Retinal pigment epithelial cell (primary cell): ENCODE measurements around the gene HIP1R.

ENCODE experiments used
- DNase-seq: peaks from one replicate; pipeline ENCODE4 v3.0.0-alpha.2; 2010; ENCODE audit warnings: low read depth
- H3K4me3 ChIP-seq: 2 replicates; pipeline ENCODE4 v1.5.1; 2011; ENCODE audit warnings: mild to moderate bottlenecking, low read length, control low read depth, moderate library complexity
- TF ChIP-seq, protein P1 (sequence below): conservative IDR thresholded peaks from 2 replicates; pipeline ENCODE4 v1.5.1; 2011; ENCODE audit warnings: low read depth, low read length, control low read depth, inconsistent platforms

Gene HIP1R

DNA sequence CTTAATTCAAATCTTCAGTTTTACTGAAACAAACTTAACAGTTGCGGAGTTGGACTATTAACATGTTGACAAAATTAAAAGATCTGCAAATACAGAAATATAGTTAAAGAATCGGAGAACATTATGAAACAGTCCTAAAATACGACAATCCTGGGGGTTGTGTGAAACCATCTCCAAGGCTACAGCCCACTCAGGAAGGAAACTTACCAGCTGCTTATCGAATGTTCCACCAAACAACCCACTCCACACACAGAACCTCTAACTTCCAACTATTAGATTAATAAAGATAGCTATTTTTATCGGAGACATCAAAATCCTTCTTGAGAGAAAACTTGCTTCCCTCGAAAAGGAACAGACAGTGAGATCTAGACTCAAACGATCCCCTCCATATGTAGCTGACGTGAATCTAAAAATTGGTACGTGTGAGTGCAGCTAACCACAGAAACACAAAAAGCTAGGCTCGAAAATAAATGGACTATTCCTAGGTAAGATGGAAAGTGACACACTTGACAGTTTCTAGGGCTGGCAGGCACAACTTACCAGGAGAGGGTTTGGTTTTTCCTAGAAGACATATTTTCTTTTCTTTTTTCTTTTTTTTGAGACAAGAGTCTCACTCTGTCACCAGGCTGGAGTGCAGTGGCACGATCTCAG lies 47.8 kb downstream of the HIP1R start:
- TF ChIP-seq, protein P1, sequence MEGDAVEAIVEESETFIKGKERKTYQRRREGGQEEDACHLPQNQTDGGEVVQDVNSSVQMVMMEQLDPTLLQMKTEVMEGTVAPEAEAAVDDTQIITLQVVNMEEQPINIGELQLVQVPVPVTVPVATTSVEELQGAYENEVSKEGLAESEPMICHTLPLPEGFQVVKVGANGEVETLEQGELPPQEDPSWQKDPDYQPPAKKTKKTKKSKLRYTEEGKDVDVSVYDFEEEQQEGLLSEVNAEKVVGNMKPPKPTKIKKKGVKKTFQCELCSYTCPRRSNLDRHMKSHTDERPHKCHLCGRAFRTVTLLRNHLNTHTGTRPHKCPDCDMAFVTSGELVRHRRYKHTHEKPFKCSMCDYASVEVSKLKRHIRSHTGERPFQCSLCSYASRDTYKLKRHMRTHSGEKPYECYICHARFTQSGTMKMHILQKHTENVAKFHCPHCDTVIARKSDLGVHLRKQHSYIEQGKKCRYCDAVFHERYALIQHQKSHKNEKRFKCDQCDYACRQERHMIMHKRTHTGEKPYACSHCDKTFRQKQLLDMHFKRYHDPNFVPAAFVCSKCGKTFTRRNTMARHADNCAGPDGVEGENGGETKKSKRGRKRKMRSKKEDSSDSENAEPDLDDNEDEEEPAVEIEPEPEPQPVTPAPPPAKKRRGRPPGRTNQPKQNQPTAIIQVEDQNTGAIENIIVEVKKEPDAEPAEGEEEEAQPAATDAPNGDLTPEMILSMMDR, result no peak
- no peak overlapping the region for H3K4me3 ChIP-seq
- DNase-seq, result no peak

- DNase-seq, result no peak
- H3K4me3 ChIP-seq, result no peak overlapping the region
- TF ChIP-seq, protein P1, result no peak
Measured at GRCh38 chr12:122884091-122884826, 49.0 kb downstream of the HIP1R start.

DNA sequence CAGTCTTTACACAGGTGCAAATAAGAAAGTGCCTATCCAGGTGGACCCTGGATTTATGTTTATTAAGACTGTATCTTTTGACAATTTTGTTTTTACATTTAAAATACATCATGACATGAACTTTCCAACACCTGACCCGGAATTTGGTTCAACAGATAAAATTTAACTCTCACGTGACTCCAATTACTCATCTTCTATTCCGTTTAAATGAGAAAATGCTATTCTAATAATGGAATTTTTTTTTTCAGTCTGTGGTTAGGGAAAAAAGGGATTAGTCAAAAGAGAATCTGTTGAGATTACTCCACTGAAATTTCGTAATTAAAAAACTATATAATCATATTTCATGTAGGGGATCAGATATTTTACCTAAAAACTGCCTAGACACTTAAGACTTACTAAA lies 49.6 kb downstream of the HIP1R start:
- H3K4me3 ChIP-seq, result no peak overlapping the region
- TF ChIP-seq, protein P1, result no peak
- DNase-seq, result no peak

DNA sequence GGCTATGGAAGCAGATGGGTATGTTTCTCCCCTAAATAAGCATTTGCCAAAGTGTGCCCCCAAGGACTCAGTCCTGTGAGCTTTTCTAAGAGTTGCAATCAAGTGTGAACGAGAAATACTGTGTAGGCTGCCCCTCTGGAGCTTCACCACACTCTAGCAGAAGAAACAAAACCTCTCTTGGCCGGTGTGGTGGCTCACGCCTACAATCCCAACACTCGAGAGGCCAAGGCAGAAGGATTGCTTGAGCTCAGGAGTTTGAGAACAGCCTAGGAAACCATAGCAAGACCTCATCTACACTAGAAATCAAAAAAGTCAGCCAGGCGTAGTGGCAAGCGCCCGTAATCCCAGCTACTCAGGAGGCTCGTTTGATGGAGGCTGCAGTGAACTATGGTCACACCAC lies 50.9 kb downstream of the HIP1R start:
- H3K4me3 ChIP-seq, result no peak overlapping the region
- no peak for DNase-seq
- TF ChIP-seq, protein P1, result no peak

- DNase-seq, result peak; percentile 76
- peak overlapping the region; percentile 3 for H3K4me3 ChIP-seq
- TF ChIP-seq, protein P1, result no peak
Measured at GRCh38 chr12:122886851-122887818, 51.9 kb downstream of the HIP1R start.

GRCh38 chr12:122887819-122888212 lies 52.6 kb downstream of the HIP1R start:
- TF ChIP-seq, protein P1, result no peak
- H3K4me3 ChIP-seq, result no peak overlapping the region

More at GRCh38 chr12:122887819-122888212, 52.6 kb downstream of the HIP1R start:
- no peak for DNase-seq
